Ureter (tissue), 1 donor: ENCODE data around the gene DNMT1. TPM values are rescaled to one million over a fixed set of nuclear protein-coding genes. Genes with fewer than 3 reads are reported as not detected.
"Not testable (repeated sequence)": the region's sequence is repeated elsewhere in the genome, so short reads cannot be mapped to it uniquely, and the experiment has no call there.

Source experiments
- DNase-seq: peaks from one replicate; pipeline ENCODE4 v3.0.0-alpha.2; 2020; ENCODE audit warnings: low spot score
- total RNA-seq: library from RNA; stranded (reverse); gene quantifications from one replicate; pipeline ENCODE4 v1.2.4, GENCODE V29; 2023
- donor health status: DM: yes; HTN: yes; CAD: no.

Gene DNMT1
- total RNA-seq, 1 donor from 2014 or later, result 61.1 TPM

- DNase-seq, result no peak
These were observed 10.1 kb downstream of the DNMT1 start for GRCh38 chr19:10184636-10185035.

GRCh38 chr19:10183926-10184325 lies 10.8 kb downstream of the DNMT1 start:
- DNase-seq, result no peak

- DNase-seq, result no peak
These were observed 11.9 kb downstream of the DNMT1 start for GRCh38 chr19:10182847-10183246.

- no peak for DNase-seq
These were observed 12.7 kb downstream of the DNMT1 start for GRCh38 chr19:10182076-10182475.

GRCh38 chr19:10180459-10180858 lies 14.3 kb downstream of the DNMT1 start:
- no peak for DNase-seq

- not testable (repeated sequence) for DNase-seq
These were observed 14.7 kb downstream of the DNMT1 start for GRCh38 chr19:10180024-10180423.

GRCh38 chr19:10173527-10173926 lies 21.2 kb downstream of the DNMT1 start:
- DNase-seq, result no peak

GRCh38 chr19:10168386-10168948 lies 26.3 kb downstream of the DNMT1 start:
- DNase-seq, result no peak

GRCh38 chr19:10167459-10167858 lies 27.3 kb downstream of the DNMT1 start:
- DNase-seq, result no peak

- DNase-seq, result not testable (repeated sequence)
These were observed 28.3 kb downstream of the DNMT1 start for GRCh38 chr19:10166501-10166900.

GRCh38 chr19:10166046-10166445 lies 28.7 kb downstream of the DNMT1 start:
- no peak for DNase-seq

- DNase-seq, result no peak
These were observed 31.2 kb downstream of the DNMT1 start for GRCh38 chr19:10163536-10163935.

GRCh38 chr19:10159610-10160009 lies 35.1 kb downstream of the DNMT1 start:
- no peak for DNase-seq

- DNase-seq, result no peak
These were observed 36.3 kb downstream of the DNMT1 start for GRCh38 chr19:10158485-10158884.

- no peak for DNase-seq
These were observed 36.7 kb downstream of the DNMT1 start for GRCh38 chr19:10158071-10158470.

- DNase-seq, result no peak
These were observed 38.9 kb downstream of the DNMT1 start for GRCh38 chr19:10155839-10156238.

GRCh38 chr19:10152100-10152499 lies 42.7 kb downstream of the DNMT1 start:
- no peak for DNase-seq

- DNase-seq, result no peak
These were observed 43.2 kb downstream of the DNMT1 start for GRCh38 chr19:10151521-10151920.

GRCh38 chr19:10149427-10149826 lies 45.3 kb downstream of the DNMT1 start:
- DNase-seq, result no peak

GRCh38 chr19:10146142-10146541 lies 48.6 kb downstream of the DNMT1 start:
- DNase-seq, result no peak

- DNase-seq, result no peak
These were observed 49.7 kb downstream of the DNMT1 start for GRCh38 chr19:10145031-10145430.

GRCh38 chr19:10144361-10144760 lies 50.4 kb downstream of the DNMT1 start:
- DNase-seq, result no peak

GRCh38 chr19:10143681-10144080 lies 51.1 kb downstream of the DNMT1 start:
- DNase-seq, result no peak

- peak; percentile 58 for DNase-seq
These were observed 51.9 kb downstream of the DNMT1 start for GRCh38 chr19:10142701-10143375.
